ENCODE results near the gene FBXO3.

DNA sequence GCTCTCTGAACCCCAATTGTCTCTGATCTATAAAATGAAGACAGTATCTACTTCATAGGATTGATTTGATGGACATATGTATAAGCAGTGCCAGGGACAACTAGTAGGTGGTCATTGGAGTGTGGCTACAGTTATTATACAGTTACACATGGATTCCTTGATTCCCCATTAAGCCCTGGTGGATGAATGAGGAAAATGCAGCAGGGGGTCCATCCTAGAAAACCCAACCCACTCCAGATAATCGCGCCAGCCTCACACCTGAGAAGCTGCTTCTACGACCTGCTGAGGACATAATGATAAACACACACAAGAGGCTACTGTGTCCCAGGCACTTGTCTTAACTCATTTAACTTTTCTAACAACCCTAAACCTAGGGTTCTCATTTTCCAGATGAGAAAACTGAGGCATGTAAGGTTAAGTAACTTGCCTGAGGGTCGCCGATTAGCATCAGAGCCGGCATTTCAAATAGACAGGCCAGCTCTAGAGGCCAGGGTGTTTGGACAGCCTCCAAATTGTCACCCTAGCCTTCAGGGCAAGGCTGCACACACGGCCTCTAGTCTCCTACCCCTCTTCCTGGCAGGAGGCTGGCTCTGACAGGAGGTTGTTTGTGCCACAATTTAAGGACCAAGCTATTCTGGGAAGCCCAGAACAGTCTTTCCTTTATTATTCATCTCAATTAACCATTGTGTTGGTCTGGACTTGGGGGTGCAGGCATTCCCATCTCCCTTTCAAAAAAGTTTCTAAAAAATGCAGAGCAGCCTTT, 69.9 kb downstream of the FBXO3 start:
- TF ChIP-seq, protein P1, sequence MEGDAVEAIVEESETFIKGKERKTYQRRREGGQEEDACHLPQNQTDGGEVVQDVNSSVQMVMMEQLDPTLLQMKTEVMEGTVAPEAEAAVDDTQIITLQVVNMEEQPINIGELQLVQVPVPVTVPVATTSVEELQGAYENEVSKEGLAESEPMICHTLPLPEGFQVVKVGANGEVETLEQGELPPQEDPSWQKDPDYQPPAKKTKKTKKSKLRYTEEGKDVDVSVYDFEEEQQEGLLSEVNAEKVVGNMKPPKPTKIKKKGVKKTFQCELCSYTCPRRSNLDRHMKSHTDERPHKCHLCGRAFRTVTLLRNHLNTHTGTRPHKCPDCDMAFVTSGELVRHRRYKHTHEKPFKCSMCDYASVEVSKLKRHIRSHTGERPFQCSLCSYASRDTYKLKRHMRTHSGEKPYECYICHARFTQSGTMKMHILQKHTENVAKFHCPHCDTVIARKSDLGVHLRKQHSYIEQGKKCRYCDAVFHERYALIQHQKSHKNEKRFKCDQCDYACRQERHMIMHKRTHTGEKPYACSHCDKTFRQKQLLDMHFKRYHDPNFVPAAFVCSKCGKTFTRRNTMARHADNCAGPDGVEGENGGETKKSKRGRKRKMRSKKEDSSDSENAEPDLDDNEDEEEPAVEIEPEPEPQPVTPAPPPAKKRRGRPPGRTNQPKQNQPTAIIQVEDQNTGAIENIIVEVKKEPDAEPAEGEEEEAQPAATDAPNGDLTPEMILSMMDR (conservative IDR thresholded peaks at IDR 0.05): peak; percentile 34; the same call in 1 of the 2 replicates
- TF ChIP-seq EZH2 (IDR thresholded peaks at IDR 0.05; ENCODE audit: low read depth): no peak
